ENCODE results near the gene VAMP1. TPM values are rescaled to one million over a fixed set of nuclear protein-coding genes. Genes with fewer than 3 reads are reported as not detected.
A peak's percentile ranks its signal among the peaks of the same experiment; 100 is the strongest.

The VAMP1 gene
- total and polyA plus RNA-seq, 9 of the 15 experiments (the other 6 are each of a cell fraction or from before 2014, with no cell fraction given): 0.76 to 13.2 (median 4.2) TPM

DNA sequence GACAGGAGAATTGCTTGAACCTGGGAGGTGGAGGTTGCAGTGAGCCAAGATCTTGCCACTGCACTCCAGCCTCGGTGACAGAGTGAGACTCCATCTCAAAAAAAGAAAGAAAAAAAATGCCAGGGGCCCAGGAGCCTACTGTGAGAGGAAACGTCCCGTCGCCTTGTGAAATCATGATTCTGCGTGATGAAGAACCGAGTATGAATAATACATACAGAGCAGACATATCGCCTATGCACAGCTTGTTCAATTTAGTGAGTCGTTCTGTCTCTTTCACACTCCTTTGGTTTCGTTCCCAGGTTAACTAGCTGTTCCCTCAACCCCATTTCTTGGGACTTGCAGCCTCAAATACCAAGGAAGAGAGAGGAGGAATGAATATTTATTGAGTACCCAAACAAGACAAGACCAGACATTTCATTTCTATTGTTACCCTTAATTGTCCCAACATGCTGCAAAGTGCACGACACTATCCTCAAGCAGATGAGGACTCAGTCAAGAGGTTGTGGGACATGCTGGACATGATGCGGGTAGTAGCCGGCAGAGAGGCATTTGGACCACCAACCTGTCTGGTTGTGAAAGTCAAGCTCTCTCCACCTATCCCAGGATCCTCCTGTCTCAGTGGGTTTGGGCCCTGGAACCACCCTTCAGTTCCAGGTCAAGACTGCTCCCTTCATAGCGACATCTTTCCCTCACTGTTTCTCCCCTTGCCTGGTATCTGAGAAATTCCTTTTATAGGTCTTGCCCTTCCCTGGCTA lies 34.3 kb downstream of the VAMP1 start:
- H3K4me2 ChIP-seq (ENCODE audit: insufficient read depth, low read length): no peak overlapping the region

DNA sequence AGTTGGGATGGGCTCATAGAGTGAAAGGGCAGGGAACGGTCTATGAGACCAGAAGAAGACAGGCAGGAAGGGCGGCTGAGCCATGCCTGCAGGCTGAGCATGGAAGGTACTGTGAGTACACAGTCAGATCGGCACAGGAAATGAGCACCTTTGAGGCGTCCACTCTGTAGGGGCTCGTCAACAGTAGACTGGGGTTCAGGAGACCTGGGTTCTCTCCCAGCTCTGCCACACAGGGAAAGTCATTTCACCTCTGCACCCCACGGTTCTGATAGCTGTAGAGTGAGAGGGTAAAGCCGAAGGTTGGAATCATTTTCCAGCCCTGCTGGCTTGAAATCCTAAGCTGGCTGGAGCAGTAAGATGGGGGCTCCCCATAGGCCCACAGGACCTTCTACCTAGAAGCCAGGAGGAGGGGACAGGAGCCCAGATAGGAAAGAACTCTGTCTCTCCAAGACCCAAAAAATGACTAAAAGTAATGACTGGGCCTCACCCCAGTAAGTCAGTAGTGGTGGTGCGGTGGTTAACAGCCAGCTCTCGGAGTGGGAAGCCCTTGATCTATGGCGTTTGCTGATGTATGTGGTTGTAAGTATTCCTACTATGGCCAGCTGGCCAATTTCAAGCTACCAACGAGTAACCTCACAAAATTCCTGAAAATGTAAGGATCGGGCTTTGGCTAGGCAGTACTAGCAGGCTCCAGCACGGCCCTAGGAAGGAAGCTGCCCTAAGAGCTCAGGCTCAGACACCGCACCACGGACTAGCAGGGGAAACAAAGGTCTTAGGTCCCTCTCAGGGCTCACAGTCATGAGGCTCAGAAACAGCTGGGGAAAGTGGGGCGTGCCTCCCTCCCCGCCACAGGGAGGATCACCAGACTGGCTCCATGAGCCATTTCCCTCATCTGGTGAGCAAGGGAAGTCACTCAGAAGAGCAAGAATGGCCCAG lies 36.0 kb downstream of the VAMP1 start:
- ATAC-seq (no peak), DNase-seq (ENCODE audit: extremely low read depth in 1 of 4, low spot score in 3 of 4) (no peak), FAIRE-seq (no peak)
- no peaks in the 10 kb centered on the region for H3K36me3 ChIP-seq (ENCODE audit: control insufficient read depth, insufficient read depth, low read length)
- TF ChIP-seq, protein P1, sequence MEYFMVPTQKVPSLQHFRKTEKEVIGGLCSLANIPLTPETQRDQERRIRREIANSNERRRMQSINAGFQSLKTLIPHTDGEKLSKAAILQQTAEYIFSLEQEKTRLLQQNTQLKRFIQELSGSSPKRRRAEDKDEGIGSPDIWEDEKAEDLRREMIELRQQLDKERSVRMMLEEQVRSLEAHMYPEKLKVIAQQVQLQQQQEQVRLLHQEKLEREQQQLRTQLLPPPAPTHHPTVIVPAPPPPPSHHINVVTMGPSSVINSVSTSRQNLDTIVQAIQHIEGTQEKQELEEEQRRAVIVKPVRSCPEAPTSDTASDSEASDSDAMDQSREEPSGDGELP (CRISPR knock-in tag; IDR thresholded peaks at IDR 0.05; ENCODE audit: borderline replicate concordance): 0 out of 2 replicates have a peak, but pooled peaks have one; percentile 24
- no peak for TF ChIP-seq NUFIP1 (IDR thresholded peaks at IDR 0.05; ENCODE audit: partially characterized antibody)
- TF ChIP-seq, protein P2, sequence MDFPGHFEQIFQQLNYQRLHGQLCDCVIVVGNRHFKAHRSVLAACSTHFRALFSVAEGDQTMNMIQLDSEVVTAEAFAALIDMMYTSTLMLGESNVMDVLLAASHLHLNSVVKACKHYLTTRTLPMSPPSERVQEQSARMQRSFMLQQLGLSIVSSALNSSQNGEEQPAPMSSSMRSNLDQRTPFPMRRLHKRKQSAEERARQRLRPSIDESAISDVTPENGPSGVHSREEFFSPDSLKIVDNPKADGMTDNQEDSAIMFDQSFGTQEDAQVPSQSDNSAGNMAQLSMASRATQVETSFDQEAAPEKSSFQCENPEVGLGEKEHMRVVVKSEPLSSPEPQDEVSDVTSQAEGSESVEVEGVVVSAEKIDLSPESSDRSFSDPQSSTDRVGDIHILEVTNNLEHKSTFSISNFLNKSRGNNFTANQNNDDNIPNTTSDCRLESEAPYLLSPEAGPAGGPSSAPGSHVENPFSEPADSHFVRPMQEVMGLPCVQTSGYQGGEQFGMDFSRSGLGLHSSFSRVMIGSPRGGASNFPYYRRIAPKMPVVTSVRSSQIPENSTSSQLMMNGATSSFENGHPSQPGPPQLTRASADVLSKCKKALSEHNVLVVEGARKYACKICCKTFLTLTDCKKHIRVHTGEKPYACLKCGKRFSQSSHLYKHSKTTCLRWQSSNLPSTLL (IDR thresholded peaks at IDR 0.05): no peak
- TF ChIP-seq, protein P3, sequence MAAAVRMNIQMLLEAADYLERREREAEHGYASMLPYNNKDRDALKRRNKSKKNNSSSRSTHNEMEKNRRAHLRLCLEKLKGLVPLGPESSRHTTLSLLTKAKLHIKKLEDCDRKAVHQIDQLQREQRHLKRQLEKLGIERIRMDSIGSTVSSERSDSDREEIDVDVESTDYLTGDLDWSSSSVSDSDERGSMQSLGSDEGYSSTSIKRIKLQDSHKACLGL (CRISPR knock-in tag; IDR thresholded peaks at IDR 0.05; ENCODE audit: borderline replicate concordance, poor library complexity, severe bottlenecking): no peak
- TF ChIP-seq HOXB6 (CRISPR knock-in tag; IDR thresholded peaks at IDR 0.05; ENCODE audit: borderline replicate concordance): no peak
- no peaks in the 10 kb centered on the region for H3K27me3 ChIP-seq (ENCODE audit: control insufficient read depth in 2 of 2, insufficient read depth in 2 of 2, low read length in 2 of 2)
- peak overlapping the region in 1 of 2 experiments; percentile 48; a peak in 1 of 4 replicates for H3K9ac ChIP-seq (ENCODE audit: insufficient read depth in 1 of 2, low read depth in 2 of 2, low read length in 2 of 2)
- H4K20me1 ChIP-seq (replicated peaks; ENCODE audit: control insufficient read depth, insufficient read depth, low read length): no peaks in the 10 kb centered on the region
- H3K9me3 ChIP-seq (replicated peaks; ENCODE audit: control insufficient read depth, insufficient read depth, low read depth, low read length): no peaks in the 10 kb centered on the region
- no TSS peak for BruUV-seq (replicated peaks)
- POLR2A ChIA-PET: interaction anchor here (0.7 to 1.1 kb wide), 2 partner anchors 35 to 59 kb away, joined by 3 read pairs; partner anchors contain the start of gene MRPL51
- no peak overlapping the region for H3K4me2 ChIP-seq (ENCODE audit: insufficient read depth, low read length)
- H3K4me1 ChIP-seq (replicated peaks in 1 of 2; ENCODE audit: control insufficient read depth in 2 of 2, insufficient read depth in 2 of 2, low read length in 2 of 2): peaks cover 7 to 18% of the 10 kb centered on the region in 2 experiments; a peak in 3 of 5 replicates
- no peaks in the 10 kb centered on the region for H3K79me2 ChIP-seq (ENCODE audit: control insufficient read depth, insufficient read depth, low read length)
- CTCF ChIA-PET (ENCODE audit: low intra/inter-chr PET ratio): no interaction called here
- in situ Hi-C loops (cut with MboI) (no loop called here), intact Hi-C loops (cut with micrococcal nuclease) (no loop called here)
- H3K4me3 ChIP-seq: no peak overlapping the region
- no peak overlapping the region for H3K27ac ChIP-seq (ENCODE audit: extremely low read depth, low read depth, low read length)
- no peaks in the 10 kb centered on the region for H3K9me1 ChIP-seq (ENCODE audit: control insufficient read depth, insufficient read depth, low read length)
- 0 out of 2 replicates have a peak overlapping the region, but pooled peaks have one; percentile 16 for H2AFZ ChIP-seq (ENCODE audit: low read depth, low read length)
- 73% methylated on average over 13 of the region's 17 CpGs for WGBS (ENCODE audit: insufficient coverage, low coverage, missing lambda C conversion rate)

More for the DNA sequence above, 34.3 kb downstream of the VAMP1 start:
- Histone ChIP-seq H3K9me3 (replicated peaks; ENCODE audit: control insufficient read depth, insufficient read depth, low read depth, low read length) (no peaks in the 10 kb centered on the region), H3K36me3 (ENCODE audit: control insufficient read depth, insufficient read depth, low read length) (no peaks in the 10 kb centered on the region), H3K27me3 (ENCODE audit: control insufficient read depth in 2 of 2, insufficient read depth in 2 of 2, low read length in 2 of 2) (no peaks in the 10 kb centered on the region), H2AFZ (ENCODE audit: low read depth, low read length) (no peak overlapping the region), H3K79me2 (ENCODE audit: control insufficient read depth, insufficient read depth, low read length) (no peaks in the 10 kb centered on the region), H3K27ac (ENCODE audit: extremely low read depth, low read depth, low read length) (no peak overlapping the region), H3K9me1 (ENCODE audit: control insufficient read depth, insufficient read depth, low read length) (no peaks in the 10 kb centered on the region), H3K9ac (ENCODE audit: insufficient read depth in 1 of 2, low read depth in 2 of 2, low read length in 2 of 2) (no peak overlapping the region), H3K4me3 (no peak overlapping the region), H3K4me1 (replicated peaks in 1 of 2; ENCODE audit: control insufficient read depth in 2 of 2, insufficient read depth in 2 of 2, low read length in 2 of 2) (peaks cover 0 to 4% of the 10 kb centered on the region in 2 experiments; a peak in 3 of 5 replicates), H4K20me1 (replicated peaks; ENCODE audit: control insufficient read depth, insufficient read depth, low read length) (no peaks in the 10 kb centered on the region)
- intact Hi-C loops (cut with micrococcal nuclease): no loop called here
- DNase-seq (ENCODE audit: extremely low read depth in 1 of 4, low spot score in 3 of 4) (no peak), ATAC-seq (no peak), FAIRE-seq (no peak)
- WGBS (ENCODE audit: insufficient coverage, low coverage, missing lambda C conversion rate): 67% methylated on average over 10 of the region's 13 CpGs
- POLR2A ChIA-PET: interaction anchor here (0.5 to 0.6 kb wide), 2 partner anchors 30 to 126 kb away, joined by 4 read pairs; no protein-coding TSS in a partner anchor
- TF ChIP-seq ZC3H11A (IDR thresholded peaks at IDR 0.05; ENCODE audit: low read depth, low read length): no peak
- in situ Hi-C loops (cut with MboI): no loop called here
- BruUV-seq (replicated peaks): no TSS peak
- CTCF ChIA-PET (ENCODE audit: low intra/inter-chr PET ratio): no interaction called here
